SK-N-SH (cell line): Measurements from ENCODE around the gene EXOC4. TPM values are rescaled to one million over a fixed set of nuclear protein-coding genes. Genes with fewer than 3 reads are reported as not detected.

Experiments
- CTCF ChIA-PET: fragments of 300-600, 350-600 bp; formaldehyde crosslinking; extraction: SDS; loops from one replicate; lab custom pipeline; 2021; lab: Yijun Ruan, JAX
- POLR2A ChIA-PET: fragments of 350-600 bp; sonication (Branson Sonifier 250); formaldehyde crosslinking; extraction: SDS; loops from one replicate; lab custom pipeline; 2020; ENCODE audit warnings: antibody characterized with exemption, inconsistent platforms; lab: Yijun Ruan, JAX
- DNase-seq: peaks from one replicate; pipeline ENCODE4 v3.0.0; 2012
- H2AFZ ChIP-seq: fragments of 200-600 bp; sonication (generic); 2 replicates; pipeline ENCODE4 v1.8.1; 2016; ENCODE audit warnings: antibody characterized with exemption, mild to moderate bottlenecking, low read depth
- H3F3A ChIP-seq: fragments of 200-600 bp; sonication (generic); replicated peaks from 2 replicates; pipeline ENCODE3; 2016; ENCODE audit warnings: antibody characterized with exemption, mild to moderate bottlenecking; ENCODE audit not compliant: insufficient read depth
- H3K27ac ChIP-seq, 2 experiments: fragments of 200-500 bp in 1 of 2; fragments of 200-600 bp in 1 of 2; sonication (Bioruptor generic) in 1 of 2; sonication (generic), shearing (Covaris generic) in 1 of 2; 2 replicates each; pipeline versions ENCODE4 v1.5.1 to v1.6.1; 2014 to 2016; ENCODE audit warnings: low read depth in 2 of 2, inconsistent platforms in 1 of 2, low read length in 1 of 2, mild to moderate bottlenecking in 1 of 2, mixed read lengths in 1 of 2
- H3K27me3 ChIP-seq: fragments of 200-600 bp; sonication (generic), shearing (Covaris generic); 2 replicates; pipeline ENCODE4 v1.6.1; 2016; ENCODE audit warnings: mixed run types; ENCODE audit not compliant: insufficient read depth
- H3K36me3 ChIP-seq, 2 experiments: fragments of 200-500 bp in 1 of 2; fragments of 200-600 bp in 1 of 2; sonication (Bioruptor generic) in 1 of 2; sonication (generic) in 1 of 2; replicated peaks in 1 of 2; 2 replicates each; pipeline versions ENCODE3 to v1.5.1; 2014 to 2016; ENCODE audit warnings: low read length in 1 of 2, mild to moderate bottlenecking in 1 of 2; ENCODE audit not compliant: insufficient read depth in 2 of 2, control insufficient read depth in 1 of 2
- H3K4me1 ChIP-seq, 2 experiments: fragments of 200-500 bp in 1 of 2; fragments of 200-600 bp in 1 of 2; sonication (Bioruptor generic) in 1 of 2; sonication (generic), shearing (Covaris generic) in 1 of 2; 2 replicates each; pipeline versions ENCODE4 v1.5.1 to v1.6.1; 2014 to 2016; ENCODE audit warnings: low read depth in 1 of 2, low read length in 1 of 2, mixed run types in 1 of 2; ENCODE audit not compliant: insufficient read depth in 2 of 2, control insufficient read depth in 1 of 2
- H3K4me2 ChIP-seq: fragments of 200-600 bp; sonication (generic), shearing (Covaris generic); 2 replicates; pipeline ENCODE4 v1.6.1; 2017; ENCODE audit warnings: mixed run types
- H3K4me3 ChIP-seq, 2 experiments: fragments of 200-500 bp in 1 of 2; fragments of 200-600 bp in 1 of 2; sonication (Bioruptor generic) in 1 of 2; sonication (generic), shearing (Covaris generic) in 1 of 2; 2 replicates each; pipeline versions ENCODE4 v1.5.1 to v1.8.1; 2014 to 2016; ENCODE audit warnings: low read depth in 2 of 2, inconsistent platforms in 1 of 2, low read length in 1 of 2, mild to moderate bottlenecking in 1 of 2, mixed read lengths in 1 of 2, moderate library complexity in 1 of 2
- H3K79me2 ChIP-seq: fragments of 200-600 bp; sonication (generic); 2 replicates; pipeline ENCODE4 v1.8.1; 2017; ENCODE audit warnings: mild to moderate bottlenecking; ENCODE audit not compliant: insufficient read depth
- H3K9ac ChIP-seq: fragments of 200-600 bp; sonication (generic); 2 replicates; pipeline ENCODE4 v1.6.1; 2017; ENCODE audit warnings: mixed run types
- H3K9me2 ChIP-seq: fragments of 200-600 bp; sonication (generic); 2 replicates; pipeline ENCODE4 v1.6.1; 2017; ENCODE audit warnings: mixed run types
- H3K9me3 ChIP-seq: fragments of 200-600 bp; sonication (generic); 2 replicates; pipeline ENCODE4 v1.6.1; 2017; ENCODE audit warnings: mixed run types, mild to moderate bottlenecking, moderate library complexity
- H4K20me1 ChIP-seq: fragments of 200-600 bp; sonication (generic); 2 replicates; pipeline ENCODE4 v1.6.1; 2017; ENCODE audit warnings: mild to moderate bottlenecking, mixed run types; ENCODE audit not compliant: insufficient read depth
- CTCF ChIP-seq: fragments of 200-600 bp; sonication (generic); IDR thresholded peaks from 2 replicates; pipeline ENCODE4 v1.6.1; 2017; ENCODE audit warnings: antibody characterized with exemption, mild to moderate bottlenecking, moderate library complexity
- EP300 ChIP-seq, 2 experiments: IDR thresholded peaks; 2 replicates each; pipeline versions ENCODE4 v1.4.0 to v1.6.1; 2012; ENCODE audit warnings: borderline replicate concordance in 1 of 2, low read depth in 1 of 2, low read length in 1 of 2
- FOSL2 ChIP-seq: IDR thresholded peaks from 2 replicates; pipeline ENCODE4 v1.4.0; 2012; ENCODE audit warnings: low read depth, mild to moderate bottlenecking, moderate library complexity, borderline replicate concordance
- FOXJ3 ChIP-seq: sonication (generic); formaldehyde crosslinking; IDR thresholded peaks from 2 replicates; pipeline ENCODE4 v1.5.1; 2020; ENCODE audit warnings: mild to moderate bottlenecking, missing genetic modification reagents
- FOXM1 ChIP-seq: IDR thresholded peaks from 2 replicates; pipeline ENCODE4 v1.4.0; 2012; ENCODE audit warnings: low read depth, mild to moderate bottlenecking
- GABPA ChIP-seq: IDR thresholded peaks from 2 replicates; pipeline ENCODE4 v1.4.0; 2012; ENCODE audit warnings: low read depth, mild to moderate bottlenecking
- GATA2 ChIP-seq: sonication (generic); formaldehyde crosslinking; IDR thresholded peaks from 2 replicates; pipeline ENCODE4 v1.5.0; 2020; ENCODE audit warnings: mild to moderate bottlenecking, missing genetic modification reagents
- IRF3 ChIP-seq: fragments of 150-350 bp; IDR thresholded peaks from 2 replicates; pipeline ENCODE4 v1.6.1; 2016; ENCODE audit warnings: mild to moderate bottlenecking, low read depth, low read length
- MAX ChIP-seq: IDR thresholded peaks from 2 replicates; pipeline ENCODE4 v1.4.0; 2012; ENCODE audit warnings: low read depth
- NFIC ChIP-seq: IDR thresholded peaks from 2 replicates; pipeline ENCODE4 v1.4.0; 2012; ENCODE audit warnings: borderline replicate concordance
- PBX3 ChIP-seq: IDR thresholded peaks from 2 replicates; pipeline ENCODE4; 2012
- RCOR1 ChIP-seq: fragments of 150-350 bp; IDR thresholded peaks from 2 replicates; pipeline ENCODE4 v1.6.1; 2017; ENCODE audit warnings: antibody characterized with exemption, low read length
- RFX5 ChIP-seq: IDR thresholded peaks from 2 replicates; pipeline ENCODE4 v1.6.1; 2012; ENCODE audit warnings: mild to moderate bottlenecking, improper control_type of control experiment, low read length
- RXRA ChIP-seq: IDR thresholded peaks from 2 replicates; pipeline ENCODE4 v1.4.0; 2012; ENCODE audit warnings: low read depth, mild to moderate bottlenecking, borderline replicate concordance
- SMC3 ChIP-seq: IDR thresholded peaks from 2 replicates; pipeline ENCODE4 v1.6.1; 2012; ENCODE audit warnings: low read depth, low read length, improper control_type of control experiment
- TAF1 ChIP-seq: IDR thresholded peaks from 2 replicates; pipeline ENCODE4 v1.6.1; 2012; ENCODE audit warnings: low read depth, mild to moderate bottlenecking, low read length, moderate library complexity, borderline replicate concordance
- TEAD4 ChIP-seq: IDR thresholded peaks from 2 replicates; pipeline ENCODE4 v1.4.0; 2012; ENCODE audit warnings: mild to moderate bottlenecking, borderline replicate concordance; ENCODE audit not compliant: insufficient read depth
- USF1 ChIP-seq: IDR thresholded peaks from 2 replicates; pipeline ENCODE4 v1.4.0; 2012; ENCODE audit warnings: low read depth, borderline replicate concordance
- USF2 ChIP-seq: fragments of 150-350 bp; IDR thresholded peaks from 2 replicates; pipeline ENCODE4 v1.6.1; 2017; ENCODE audit warnings: antibody characterized with exemption, low read length, low read depth, borderline replicate concordance
- WGBS: methylation state at CpG from one replicate; pipeline ENCODE4 v1.1.6; 2017; ENCODE audit warnings: low lambda C conversion rate; 5-methylcytosine and 5-hydroxymethylcytosine counted together
- polyA plus RNA-seq, 3 experiments: library from polyadenylated mRNA; depleted of rRNA; stranded (reverse); fragments of >200 nt; gene quantifications; 2 replicates each; pipeline ENCODE4 v1.2.3, GENCODE V29; 2012

The EXOC4 gene
- polyA plus RNA-seq, 1 of the 3 experiments (the other 2 are of a cell fraction), result 37.3 TPM

- TF ChIP-seq GABPA (no peak), RCOR1 (no peak), RFX5 (no peak), NFIC (no peak), FOSL2 (no peak), CTCF (no peak), PBX3 (no peak), USF1 (no peak)
- TF ChIP-seq, all 33 proteins: peak for 0
- DNase-seq, result no peak
- no peaks in the 10 kb centered on the region for H4K20me1 ChIP-seq
These were observed 633.9 kb downstream of the EXOC4 start for GRCh38 chr7:133886797-133887196.

GRCh38 chr7:133887459-133887858 is 634.6 kb downstream of the EXOC4 start:
- CTCF ChIA-PET, result interaction anchor here (1.0 to 1.3 kb wide), 3 partner anchors 13 to 129 kb away, joined by 3 to 5 read pairs (median 3); no protein-coding TSS in a partner anchor
- Histone ChIP-seq H3F3A (no peaks in the 10 kb centered on the region), H3K9me3 (no peaks in the 10 kb centered on the region), H4K20me1 (no peaks in the 10 kb centered on the region), H3K27me3 (no peaks in the 10 kb centered on the region), H3K4me3 (no peak overlapping the region), H3K9ac (no peak overlapping the region), H3K4me2 (no peak overlapping the region), H3K79me2 (no peaks in the 10 kb centered on the region), H3K4me1 (peaks cover 7 to 15% of the 10 kb centered on the region in 2 experiments; a peak in 3 of 4 replicates), H3K36me3 (no peaks in the 10 kb centered on the region), H3K27ac (peak overlapping the region; percentile 3 to 91; a peak in 3 of 4 replicates), H2AFZ (no peak overlapping the region), H3K9me2 (no peaks in the 10 kb centered on the region)
- POLR2A ChIA-PET, result no interaction called here
- WGBS, result 36% methylated on average over 2 of the region's 2 CpGs
- DNase-seq, result peak; percentile 29
- TF ChIP-seq FOXJ3 (CRISPR knock-in tag), result no peak
- peak in 1 of 2 experiments; percentile 33; a peak in 1 of 4 replicates for TF ChIP-seq EP300 (IDR thresholded peaks at IDR 0.05; ENCODE audit: borderline replicate concordance in 1 of 2, low read depth in 1 of 2, low read length in 1 of 2)
- TF ChIP-seq TEAD4, result 0 out of 2 replicates have a peak, but pooled peaks have one; percentile 9
- TF ChIP-seq MAX, result no peak
- TF ChIP-seq USF2, result no peak
- peak; percentile 69 for TF ChIP-seq GATA2 (CRISPR knock-in tag)
- no peak for TF ChIP-seq IRF3
- no peak for TF ChIP-seq SMC3
- TF ChIP-seq CTCF, result no peak
- no peak for TF ChIP-seq FOXM1
- no peak for TF ChIP-seq TAF1
- no peak for TF ChIP-seq RXRA

More at GRCh38 chr7:133886797-133887196, 633.9 kb downstream of the EXOC4 start:
- Histone ChIP-seq H3K27me3 (no peaks in the 10 kb centered on the region), H3K27ac (peak overlapping the region in 1 of 2 experiments; percentile 91; a peak in 2 of 4 replicates), H3K79me2 (no peaks in the 10 kb centered on the region), H3K4me3 (no peak overlapping the region), H3K36me3 (no peaks in the 10 kb centered on the region), H3K4me1 (peaks cover 7 to 15% of the 10 kb centered on the region in 2 experiments; a peak in 3 of 4 replicates), H3F3A (no peaks in the 10 kb centered on the region), H3K4me2 (no peak overlapping the region), H2AFZ (no peak overlapping the region), H3K9ac (no peak overlapping the region), H3K9me2 (no peaks in the 10 kb centered on the region), H3K9me3 (no peaks in the 10 kb centered on the region)
- 92% methylated on average over 2 of the region's 2 CpGs for WGBS
- POLR2A ChIA-PET, result no interaction called here
- CTCF ChIA-PET, result no interaction called here
